Endodermal cell (in vitro differentiated cells): ENCODE measurements around the gene TEX22. TPM values are rescaled to one million over a fixed set of nuclear protein-coding genes. Genes with fewer than 3 reads are reported as not detected.
A peak's percentile ranks its signal among the peaks of the same experiment; 100 is the strongest.

Experiments used
- DNase-seq: peaks from one replicate; pipeline ENCODE4 v3.0.0-alpha.2; 2017
- H3K27ac ChIP-seq: 2 replicates; pipeline ENCODE4 v1.5.1; 2013; ENCODE audit warnings: mild to moderate bottlenecking, low read depth, low read length, moderate library complexity
- H3K27me3 ChIP-seq: 2 replicates; pipeline ENCODE4 v1.6.1; 2013; ENCODE audit warnings: mild to moderate bottlenecking, low read length, moderate library complexity; ENCODE audit not compliant: insufficient read depth, control insufficient read depth, poor library complexity, severe bottlenecking
- H3K36me3 ChIP-seq: 2 replicates; pipeline ENCODE4 v1.7.0; 2013; ENCODE audit warnings: mild to moderate bottlenecking, low read length, moderate library complexity; ENCODE audit not compliant: control insufficient read depth, insufficient read depth
- H3K4me1 ChIP-seq: one replicate; pipeline ENCODE4 v1.7.0; 2013; ENCODE audit warnings: low read length; ENCODE audit not compliant: control insufficient read depth, insufficient read depth
- H3K4me3 ChIP-seq: 2 replicates; pipeline ENCODE4 v1.5.1; 2013; ENCODE audit warnings: mild to moderate bottlenecking, low read length, moderate library complexity
- H3K9ac ChIP-seq: 2 replicates; pipeline ENCODE4 v1.6.1; 2013; ENCODE audit warnings: mild to moderate bottlenecking, low read length, moderate library complexity; ENCODE audit not compliant: poor library complexity, severe bottlenecking; ENCODE audit errors: extremely low read depth
- H3K9me3 ChIP-seq: 2 replicates; pipeline ENCODE4 v1.6.1; 2013; ENCODE audit warnings: mild to moderate bottlenecking, low read length, moderate library complexity; ENCODE audit not compliant: control insufficient read depth
- H3K27ac Mint-ChIP-seq: 2 replicates; pipeline ENCODE4 v1.8.0; 2020; ENCODE audit warnings: mixed read lengths
- H3K27me3 Mint-ChIP-seq: 2 replicates; pipeline ENCODE4 v1.8.0; 2021; ENCODE audit warnings: mild to moderate bottlenecking, mixed read lengths; ENCODE audit not compliant: insufficient read depth
- H3K36me3 Mint-ChIP-seq: 2 replicates; pipeline ENCODE4 v1.8.0; 2020; ENCODE audit warnings: low read depth, mixed read lengths
- H3K4me1 Mint-ChIP-seq: 2 replicates; pipeline ENCODE4 v1.8.0; 2020; ENCODE audit warnings: mixed read lengths
- H3K4me3 Mint-ChIP-seq: 2 replicates; pipeline ENCODE4 v1.8.0; 2020; ENCODE audit warnings: mild to moderate bottlenecking, moderate library complexity, mixed read lengths
- H3K9me3 Mint-ChIP-seq: 2 replicates; pipeline ENCODE4 v1.8.0; 2020; ENCODE audit warnings: mild to moderate bottlenecking, mixed read lengths
- WGBS, 2 experiments: methylation state at CpG; one replicate each; pipeline versions ENCODE4 v1.1.5 to v1.1.7; 2013; ENCODE audit warnings: missing lambda C conversion rate in 2 of 2, mixed read lengths in 1 of 2; ENCODE audit not compliant: insufficient coverage in 1 of 2, insufficient read length in 1 of 2; 5-methylcytosine and 5-hydroxymethylcytosine counted together
- total RNA-seq, 2 donors: library from RNA; stranded (reverse); fragmentation: NEBNext Ultra II Directional in 1 of 2; extraction: Animal tissue kit (Norgen Biotek cat#: 25700) in 1 of 2; gene quantifications; 2 replicates in 1 of 2; 3 replicates in 1 of 2; pipeline ENCODE4 v1.2.1, GENCODE V29; 2021
- TF ChIP-seq, protein P1 (sequence below): fragments of 200-600 bp; sonication (generic); conservative IDR thresholded peaks from 2 replicates; pipeline ENCODE4 v1.5.0; 2021; ENCODE audit warnings: antibody characterized with exemption, mild to moderate bottlenecking

TEX22 gene
- total RNA-seq, 2 donors from 2014 or later = 1.9 to 3.5 TPM

- TF ChIP-seq, protein P1, sequence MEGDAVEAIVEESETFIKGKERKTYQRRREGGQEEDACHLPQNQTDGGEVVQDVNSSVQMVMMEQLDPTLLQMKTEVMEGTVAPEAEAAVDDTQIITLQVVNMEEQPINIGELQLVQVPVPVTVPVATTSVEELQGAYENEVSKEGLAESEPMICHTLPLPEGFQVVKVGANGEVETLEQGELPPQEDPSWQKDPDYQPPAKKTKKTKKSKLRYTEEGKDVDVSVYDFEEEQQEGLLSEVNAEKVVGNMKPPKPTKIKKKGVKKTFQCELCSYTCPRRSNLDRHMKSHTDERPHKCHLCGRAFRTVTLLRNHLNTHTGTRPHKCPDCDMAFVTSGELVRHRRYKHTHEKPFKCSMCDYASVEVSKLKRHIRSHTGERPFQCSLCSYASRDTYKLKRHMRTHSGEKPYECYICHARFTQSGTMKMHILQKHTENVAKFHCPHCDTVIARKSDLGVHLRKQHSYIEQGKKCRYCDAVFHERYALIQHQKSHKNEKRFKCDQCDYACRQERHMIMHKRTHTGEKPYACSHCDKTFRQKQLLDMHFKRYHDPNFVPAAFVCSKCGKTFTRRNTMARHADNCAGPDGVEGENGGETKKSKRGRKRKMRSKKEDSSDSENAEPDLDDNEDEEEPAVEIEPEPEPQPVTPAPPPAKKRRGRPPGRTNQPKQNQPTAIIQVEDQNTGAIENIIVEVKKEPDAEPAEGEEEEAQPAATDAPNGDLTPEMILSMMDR = no peak
- H3K9ac ChIP-seq = no peak overlapping the region
- Mint-ChIP-seq H3K36me3 (peaks cover 34% of the 10 kb centered on the region), H3K4me3 (no peak overlapping the region), H3K4me1 (peaks cover 14% of the 10 kb centered on the region), H3K27ac (no peak overlapping the region), H3K27me3 (no peaks in the 10 kb centered on the region), H3K9me3 (peaks cover 9% of the 10 kb centered on the region)
- 93 to 94% methylated on average over 11 of the region's 11 CpGs for WGBS, 2 experiments
- no peaks in the 10 kb centered on the region for H3K27me3 ChIP-seq
- no peak overlapping the region for H3K4me3 ChIP-seq
- H3K27ac ChIP-seq = no peak overlapping the region
- peaks cover 12% of the 10 kb centered on the region for H3K9me3 ChIP-seq
- peaks cover 2% of the 10 kb centered on the region for H3K4me1 ChIP-seq
- peaks cover 12% of the 10 kb centered on the region for H3K36me3 ChIP-seq
- DNase-seq = no peak
Measured at GRCh38 chr14:105374389-105374788, 23.9 kb upstream of the TEX22 start.

GRCh38 chr14:105375635-105376057 is 22.7 kb upstream of the TEX22 start:
- Mint-ChIP-seq H3K4me3 (no peak overlapping the region), H3K27ac (peak overlapping the region; percentile 66)

DNA sequence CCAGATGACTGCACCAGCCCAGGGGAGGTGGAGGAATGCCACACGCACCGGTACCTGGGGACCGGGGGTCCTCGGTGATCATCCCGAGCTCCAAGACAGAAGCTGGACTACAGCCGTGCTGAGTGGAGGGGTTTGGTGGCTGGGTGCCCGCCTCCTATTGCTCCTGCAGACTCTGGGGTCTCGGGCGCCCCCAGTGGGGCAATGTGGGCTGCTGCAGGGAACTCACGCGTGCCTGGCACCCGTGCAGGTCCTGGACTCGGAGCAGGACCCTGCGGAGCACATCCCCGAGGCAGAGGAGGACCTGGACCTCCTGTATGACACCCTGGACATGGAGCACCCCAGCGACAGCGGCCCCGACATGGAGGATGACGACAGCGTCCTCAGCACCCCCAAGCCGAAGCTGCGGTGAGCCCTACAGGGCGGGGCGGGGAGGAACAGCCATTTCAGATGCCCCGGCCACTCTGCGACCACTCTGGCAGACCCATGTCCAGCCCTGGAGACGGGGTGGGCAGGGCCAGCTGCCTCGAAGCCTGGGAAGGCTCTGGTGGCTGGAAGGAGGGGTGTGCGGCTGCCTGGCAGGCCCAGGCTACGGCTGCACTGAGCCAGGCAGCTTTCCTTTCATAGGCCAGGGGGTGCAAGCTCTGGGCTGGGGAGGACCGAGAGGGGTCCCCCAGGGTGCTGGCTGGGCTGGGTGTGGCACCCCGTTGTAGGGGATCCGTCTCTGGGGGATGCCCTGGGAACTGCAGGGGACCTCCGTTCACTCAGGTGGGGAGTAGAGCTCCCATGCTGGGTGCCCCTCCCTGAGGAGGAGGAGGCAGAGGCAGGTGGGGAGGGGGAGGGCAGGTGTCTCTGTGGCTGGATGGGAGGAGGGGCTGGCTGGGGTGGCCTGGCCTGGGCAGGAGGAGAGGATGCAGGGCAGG is 21.6 kb upstream of the TEX22 start:
- H3K27ac ChIP-seq = no peak overlapping the region
- H3K27me3 ChIP-seq = no peaks in the 10 kb centered on the region
- no peak overlapping the region for H3K4me3 Mint-ChIP-seq
- peak overlapping the region; percentile 66 for H3K27ac Mint-ChIP-seq
- DNase-seq = peak; percentile 66
- TF ChIP-seq, protein P1 = peak; percentile 45
- H3K9me3 ChIP-seq = peaks cover 12% of the 10 kb centered on the region
- H3K9me3 Mint-ChIP-seq = peaks cover 9% of the 10 kb centered on the region
- no peak overlapping the region for H3K9ac ChIP-seq
- H3K36me3 Mint-ChIP-seq = peaks cover 18% of the 10 kb centered on the region
- H3K36me3 ChIP-seq = peaks cover 4% of the 10 kb centered on the region
- 89 to 97% methylated on average over 19 to 34 of the region's 34 CpGs for WGBS, 2 experiments
- peaks cover 2% of the 10 kb centered on the region for H3K4me1 ChIP-seq
- H3K4me1 Mint-ChIP-seq = peaks cover 14% of the 10 kb centered on the region
- no peaks in the 10 kb centered on the region for H3K27me3 Mint-ChIP-seq
- H3K4me3 ChIP-seq = no peak overlapping the region

More at GRCh38 chr14:105375635-105376057, 22.7 kb upstream of the TEX22 start:
- Histone ChIP-seq H3K9me3 (peaks cover 12% of the 10 kb centered on the region), H3K27me3 (no peaks in the 10 kb centered on the region), H3K36me3 (peaks cover 12% of the 10 kb centered on the region), H3K9ac (no peak overlapping the region), H3K4me3 (no peak overlapping the region), H3K4me1 (peaks cover 2% of the 10 kb centered on the region), H3K27ac (no peak overlapping the region)
- DNase-seq = no peak
- H3K9me3 Mint-ChIP-seq = peaks cover 9% of the 10 kb centered on the region
- 87 to 92% methylated on average over 4 of the region's 4 CpGs for WGBS, 2 experiments
- TF ChIP-seq, protein P1 = no peak
- peaks cover 14% of the 10 kb centered on the region for H3K4me1 Mint-ChIP-seq
- no peaks in the 10 kb centered on the region for H3K27me3 Mint-ChIP-seq
- peaks cover 30% of the 10 kb centered on the region for H3K36me3 Mint-ChIP-seq
